ENCODE measurements around the gene BRI3BP. TPM values are rescaled to one million over a fixed set of nuclear protein-coding genes. Genes with fewer than 3 reads are reported as not detected.

Gene BRI3BP, protein sequence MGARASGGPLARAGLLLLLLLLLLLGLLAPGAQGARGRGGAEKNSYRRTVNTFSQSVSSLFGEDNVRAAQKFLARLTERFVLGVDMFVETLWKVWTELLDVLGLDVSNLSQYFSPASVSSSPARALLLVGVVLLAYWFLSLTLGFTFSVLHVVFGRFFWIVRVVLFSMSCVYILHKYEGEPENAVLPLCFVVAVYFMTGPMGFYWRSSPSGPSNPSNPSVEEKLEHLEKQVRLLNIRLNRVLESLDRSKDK
- total RNA-seq, result 10 to 100 TPM in 2 of 6 experiments, 1 to 10 TPM in 4; 4.7 to 11.4 (median 6.7) TPM
- long read RNA-seq, partial matches to known transcripts, result 0 of 2 reads
- long read RNA-seq, other reads (novel, unspliced or antisense), result 2 of 2 reads

DNA sequence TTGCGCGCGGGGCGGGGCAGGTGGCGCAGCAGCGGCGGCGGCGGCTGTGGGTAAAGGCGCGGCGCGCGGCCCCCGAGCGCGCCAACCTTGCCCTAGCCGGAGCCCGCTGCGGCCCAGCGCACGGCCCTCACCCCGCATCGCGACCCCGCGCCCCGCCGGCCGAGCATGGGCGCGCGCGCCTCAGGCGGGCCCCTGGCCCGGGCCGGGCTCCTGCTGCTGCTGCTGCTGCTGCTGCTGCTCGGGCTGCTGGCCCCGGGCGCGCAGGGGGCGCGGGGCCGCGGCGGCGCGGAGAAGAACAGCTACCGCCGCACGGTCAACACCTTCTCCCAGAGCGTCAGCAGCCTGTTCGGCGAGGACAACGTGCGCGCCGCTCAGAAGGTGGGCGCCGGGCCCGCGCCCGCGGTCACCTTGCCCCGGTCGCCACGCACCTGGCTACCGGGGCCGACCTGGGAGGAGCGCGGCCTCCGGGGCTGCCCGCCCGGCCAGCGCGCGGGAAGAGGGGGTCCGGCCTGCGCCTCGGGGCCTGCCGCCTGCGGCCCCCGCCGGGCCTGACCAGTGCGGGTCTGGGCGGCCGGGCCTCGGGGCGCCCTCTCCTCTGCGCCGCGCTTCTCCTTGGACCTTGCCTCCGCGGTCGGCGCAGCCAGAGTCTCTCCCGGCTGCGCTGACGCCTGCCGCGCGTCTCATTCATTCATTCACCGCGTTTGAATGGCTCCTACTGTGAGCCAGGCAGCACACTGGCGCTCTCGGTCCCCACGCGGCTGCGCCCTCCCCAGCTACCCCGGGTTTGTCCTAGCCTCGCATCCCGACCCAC is at the start of gene BRI3BP:
BRI3BP (plus strand) TSS at position 20 of the 811 bp plus-strand sequence; CDS start at position 166, 146 bp downstream.
- WGBS (ENCODE audit: insufficient coverage, low coverage, low lambda C conversion rate, missing lambda C conversion rate), result 0% methylated on average over 18 of the region's 112 CpGs
- H3K27ac ChIP-seq, result peak within 1 kb of the TSS in 2 of 3 donors; percentile 21 to 51
- peak; percentile 79 to 81 (median 80) for DNase-seq

DNA sequence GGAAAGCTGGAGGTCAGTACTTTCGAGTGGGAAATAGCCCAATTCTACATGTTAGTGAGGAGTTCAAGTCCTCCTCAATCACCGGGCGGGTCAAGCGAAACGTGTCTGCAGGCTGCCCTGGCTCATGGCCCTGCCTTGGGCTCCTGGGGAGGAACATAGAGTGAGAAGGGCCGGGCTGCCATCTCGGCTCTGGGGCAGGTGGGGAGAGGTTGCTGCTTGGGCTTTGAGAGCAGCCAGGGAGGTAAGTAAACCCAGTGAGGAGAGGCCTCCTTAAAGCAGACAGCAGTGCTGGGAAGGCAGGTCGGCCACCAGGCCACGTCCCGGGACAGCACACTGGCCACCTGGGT is 47.0 kb upstream of the BRI3BP start:
- Histone ChIP-seq H3K36me3 (peaks cover 0 to 18% (median 3%) of the 10 kb centered on the region in 4 donors), H3K27me3 (no peaks in the 10 kb centered on the region), H3K4me3 (no peak overlapping the region), H3K4me1 (peaks cover 0 to 12% (median 0%) of the 10 kb centered on the region in 4 donors), H3K9me3 (no peaks in the 10 kb centered on the region), H3K27ac (no peak overlapping the region)
- TF ChIP-seq, protein P1, sequence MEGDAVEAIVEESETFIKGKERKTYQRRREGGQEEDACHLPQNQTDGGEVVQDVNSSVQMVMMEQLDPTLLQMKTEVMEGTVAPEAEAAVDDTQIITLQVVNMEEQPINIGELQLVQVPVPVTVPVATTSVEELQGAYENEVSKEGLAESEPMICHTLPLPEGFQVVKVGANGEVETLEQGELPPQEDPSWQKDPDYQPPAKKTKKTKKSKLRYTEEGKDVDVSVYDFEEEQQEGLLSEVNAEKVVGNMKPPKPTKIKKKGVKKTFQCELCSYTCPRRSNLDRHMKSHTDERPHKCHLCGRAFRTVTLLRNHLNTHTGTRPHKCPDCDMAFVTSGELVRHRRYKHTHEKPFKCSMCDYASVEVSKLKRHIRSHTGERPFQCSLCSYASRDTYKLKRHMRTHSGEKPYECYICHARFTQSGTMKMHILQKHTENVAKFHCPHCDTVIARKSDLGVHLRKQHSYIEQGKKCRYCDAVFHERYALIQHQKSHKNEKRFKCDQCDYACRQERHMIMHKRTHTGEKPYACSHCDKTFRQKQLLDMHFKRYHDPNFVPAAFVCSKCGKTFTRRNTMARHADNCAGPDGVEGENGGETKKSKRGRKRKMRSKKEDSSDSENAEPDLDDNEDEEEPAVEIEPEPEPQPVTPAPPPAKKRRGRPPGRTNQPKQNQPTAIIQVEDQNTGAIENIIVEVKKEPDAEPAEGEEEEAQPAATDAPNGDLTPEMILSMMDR (IDR thresholded peaks at IDR 0.05), result no peak
- TF ChIP-seq POLR2A (IDR thresholded peaks at IDR 0.05), result no peak
- 83% methylated on average over 1 of the region's 10 CpGs for WGBS (ENCODE audit: insufficient coverage, low coverage, low lambda C conversion rate, missing lambda C conversion rate)
- DNase-seq (no peak), ATAC-seq (peak in 2 of 4 donors; percentile 6 to 19)
- intact Hi-C loops (cut with DNase I), result no loop called here

More for the DNA sequence above, at the start of gene BRI3BP:
- Histone ChIP-seq H3K9me3 (no peaks in the 10 kb centered on the region), H3K4me1 (peaks cover 0 to 6% (median 0%) of the 10 kb centered on the region in 4 donors), H3K36me3 (no peaks in the 10 kb centered on the region), H3K4me3 (peak within 1 kb of the TSS; percentile 51 to 70 (median 56)), H3K27me3 (no peaks in the 10 kb centered on the region)
- intact Hi-C loops (cut with DNase I), result no loop called here
- peak; percentile 39 for TF ChIP-seq POLR2A (IDR thresholded peaks at IDR 0.05)
- TF ChIP-seq, protein P1 (IDR thresholded peaks at IDR 0.05), result no peak
- ATAC-seq, result peak; percentile 42 to 60 (median 56)

- intact Hi-C loops (cut with DNase I), result no loop called here
- TF ChIP-seq, protein P1 (IDR thresholded peaks at IDR 0.05), result no peak
- TF ChIP-seq POLR2A (IDR thresholded peaks at IDR 0.05), result no peak
- DNase-seq (no peak), ATAC-seq (no peak)
- no CpG with 5 or more reads among the region's 11 CpGs for WGBS (ENCODE audit: insufficient coverage, low coverage, low lambda C conversion rate, missing lambda C conversion rate)
- no peak overlapping the region for H3K4me3 ChIP-seq
- H3K4me1 ChIP-seq, result peaks cover 0 to 12% (median 0%) of the 10 kb centered on the region in 4 donors
- no peaks in the 10 kb centered on the region for H3K9me3 ChIP-seq
- H3K27me3 ChIP-seq, result no peaks in the 10 kb centered on the region
- H3K36me3 ChIP-seq, result peaks cover 0 to 19% (median 3%) of the 10 kb centered on the region in 4 donors
- H3K27ac ChIP-seq, result no peak overlapping the region
These were observed 46.4 kb upstream of the BRI3BP start for GRCh38 chr12:124947013-124947412.

- Histone ChIP-seq H3K27me3 (no peaks in the 10 kb centered on the region), H3K4me3 (no peak overlapping the region), H3K36me3 (peaks cover 0 to 19% (median 3%) of the 10 kb centered on the region in 4 donors), H3K27ac (no peak overlapping the region), H3K4me1 (peaks cover 0 to 12% (median 0%) of the 10 kb centered on the region in 4 donors), H3K9me3 (no peaks in the 10 kb centered on the region)
- no CpG with 5 or more reads among the region's 20 CpGs for WGBS (ENCODE audit: insufficient coverage, low coverage, low lambda C conversion rate, missing lambda C conversion rate)
- TF ChIP-seq, protein P1 (IDR thresholded peaks at IDR 0.05), result no peak
- TF ChIP-seq POLR2A (IDR thresholded peaks at IDR 0.05), result no peak
- DNase-seq (no peak), ATAC-seq (no peak)
- intact Hi-C loops (cut with DNase I), result no loop called here
These were observed 45.7 kb upstream of the BRI3BP start for GRCh38 chr12:124947561-124948398.

Measured in right lobe of liver (tissue), 6 donors.